ENCODE results near the gene TCL1A. TPM values are rescaled to one million over a fixed set of nuclear protein-coding genes. Genes with fewer than 3 reads are reported as not detected.

Gene TCL1A
- total RNA-seq, 1 experiment from 2014 or later, result not detected

- peaks cover 98% of the 10 kb centered on the region for H3K27me3 Mint-ChIP-seq (ENCODE audit: low read depth)
- no peaks in the 10 kb centered on the region for H3K9me3 ChIP-seq (ENCODE audit: control insufficient read depth, low read depth, low read length)
- TF ChIP-seq CTCF (conservative IDR thresholded peaks at IDR 0.05), result no peak
- no peaks in the 10 kb centered on the region for H3K23me2 ChIP-seq (ENCODE audit: insufficient read length, low read depth, low read length, poor library complexity, severe bottlenecking)
- H3K4me2 ChIP-seq (ENCODE audit: insufficient read depth, insufficient read length, low read length), result no peak overlapping the region
- H4K5ac ChIP-seq (ENCODE audit: insufficient read length, low read depth, low read length), result no peak overlapping the region
- no peak overlapping the region for H3K4ac ChIP-seq (ENCODE audit: low read depth, low read length)
- no peaks in the 10 kb centered on the region; the same call in 1 of the 2 replicates for H3K4me1 ChIP-seq (ENCODE audit: insufficient read depth, low read length)
- H3K79me1 ChIP-seq (ENCODE audit: insufficient read depth, low read depth, low read length, poor library complexity, severe bottlenecking), result no peaks in the 10 kb centered on the region
- H4K20me1 ChIP-seq (ENCODE audit: control insufficient read depth, insufficient read depth, insufficient read length), result no peaks in the 10 kb centered on the region
- H3K79me2 ChIP-seq (ENCODE audit: insufficient read depth, low read length), result no peaks in the 10 kb centered on the region
- H2BK15ac ChIP-seq (ENCODE audit: low read depth, low read length), result no peak overlapping the region
- H3K27ac ChIP-seq (ENCODE audit: insufficient read length, low read depth, low read length), result no peak overlapping the region
- H3T11ph ChIP-seq (ENCODE audit: low read length), result no peak overlapping the region
- H2BK12ac ChIP-seq (ENCODE audit: insufficient read length, low read depth, low read length), result no peak overlapping the region
- no peak overlapping the region for H3K4me3 Mint-ChIP-seq
- DNase-seq, result no peak
- H3K27me3 ChIP-seq (ENCODE audit: insufficient read depth, low read length), result peaks cover 47% of the 10 kb centered on the region
- H2BK5ac ChIP-seq (ENCODE audit: insufficient read length, low read length), result no peak overlapping the region
- no peak overlapping the region for H3K23ac ChIP-seq (ENCODE audit: insufficient read length, low read depth, low read length)
- no peak overlapping the region for H3K18ac ChIP-seq (ENCODE audit: insufficient read length, low read depth, low read length)
- H2BK120ac ChIP-seq (ENCODE audit: low read depth, low read length, poor library complexity, severe bottlenecking), result no peak overlapping the region
- H2AFZ ChIP-seq (ENCODE audit: low read length), result no peak overlapping the region
- H2BK20ac ChIP-seq (ENCODE audit: low read depth, low read length, poor library complexity, severe bottlenecking), result no peak overlapping the region
- no peak overlapping the region for H3K14ac ChIP-seq (ENCODE audit: insufficient read depth, low read length)
- H3K4me1 Mint-ChIP-seq, result peaks cover 45 to 47% of the 10 kb centered on the region in 2 experiments
- no peak overlapping the region for H2AK5ac ChIP-seq (ENCODE audit: insufficient read length, low read length)
- no peak overlapping the region for H4K91ac ChIP-seq (ENCODE audit: insufficient read length, low read depth, low read length)
- H3K9ac ChIP-seq (ENCODE audit: extremely low read depth, insufficient read length, low read length), result no peak overlapping the region
- WGBS (ENCODE audit: extremely low coverage, insufficient read length, low lambda C conversion rate), result no CpG with 5 or more reads among the region's 5 CpGs
- no peak overlapping the region for H3K27ac Mint-ChIP-seq
- H3K56ac ChIP-seq (ENCODE audit: insufficient read length, low read depth, low read length), result no peak overlapping the region
- peaks cover 0 to 3% of the 10 kb centered on the region in 2 experiments; a peak in 2 of 5 replicates for H3K9me3 Mint-ChIP-seq
- no peak overlapping the region for H4K8ac ChIP-seq (replicated peaks; ENCODE audit: insufficient read length, low read depth, low read length)
- H3K36me3 Mint-ChIP-seq (ENCODE audit: insufficient read depth in 1 of 3, low read depth in 3 of 3), result 0 out of 7 replicates have a peak, but pooled peaks cover 0 to 3% (median 0%) of the 10 kb centered on the region in 3 experiments
Measured at GRCh38 chr14:95699412-95699811, 14.5 kb downstream of the TCL1A start.

Measured in H9 (cell line).